GM18870 (cell line): ENCODE measurements around the gene TLCD1.
"Not testable (repeated sequence)": the region's sequence is repeated elsewhere in the genome, so short reads cannot be mapped to it uniquely, and the experiment has no call there.

Source experiments
- ATAC-seq: cut with Tn5 transposase; IDR thresholded peaks from one replicate; pipeline ENCODE4 v1.9.1; 2021; ENCODE audit warnings: moderate library complexity; ENCODE audit not compliant: unreplicated experiment

The TLCD1 gene

GRCh38 chr17:28747051-28747691 lies 21.1 kb upstream of the TLCD1 start:
- no peak for ATAC-seq

- no peak for ATAC-seq
These were observed 20.6 kb upstream of the TLCD1 start for GRCh38 chr17:28746611-28747050.

- no peak for ATAC-seq
These were observed 19.9 kb upstream of the TLCD1 start for GRCh38 chr17:28745786-28746411.

- ATAC-seq: no peak
These were observed 19.1 kb upstream of the TLCD1 start for GRCh38 chr17:28744972-28745785.

- no peak for ATAC-seq
These were observed 18.3 kb upstream of the TLCD1 start for GRCh38 chr17:28744104-28744971.

GRCh38 chr17:28743243-28744103 lies 17.4 kb upstream of the TLCD1 start, which contains the start of gene TRAF4:
Gene TRAF4, plus strand, starts transcription at chr17:28744011. Its CDS starts 102 bp downstream, at chr17:28744113.
- ATAC-seq: no peak

- ATAC-seq: no peak
These were observed 15.6 kb upstream of the TLCD1 start for GRCh38 chr17:28741358-28742349.

GRCh38 chr17:28740406-28741357 lies 14.6 kb upstream of the TLCD1 start:
- no peak for ATAC-seq

- ATAC-seq: no peak
These were observed 12.8 kb upstream of the TLCD1 start for GRCh38 chr17:28738680-28739384.

GRCh38 chr17:28737770-28738679 lies 12.0 kb upstream of the TLCD1 start:
- no peak for ATAC-seq

GRCh38 chr17:28737316-28737715 lies 11.3 kb upstream of the TLCD1 start:
- ATAC-seq: no peak

- ATAC-seq: not testable (repeated sequence)
These were observed 10.1 kb upstream of the TLCD1 start for GRCh38 chr17:28735913-28736769.

GRCh38 chr17:28735242-28735722 lies 9.2 kb upstream of the TLCD1 start:
- no peak for ATAC-seq

GRCh38 chr17:28734712-28735241 lies 8.7 kb upstream of the TLCD1 start:
- no peak for ATAC-seq

GRCh38 chr17:28733346-28733745 lies 7.3 kb upstream of the TLCD1 start:
- no peak for ATAC-seq
